GM23248 (cell line): ENCODE measurements around the gene FGD5. TPM values are rescaled to one million over a fixed set of nuclear protein-coding genes. Genes with fewer than 3 reads are reported as not detected.

Source experiments
- DNase-seq: peaks from one replicate; pipeline ENCODE4 v3.0.0-alpha.2; 2015
- H2AFZ ChIP-seq: fragments of 200-600 bp; sonication (generic); 2 replicates; pipeline ENCODE4 v1.6.1; 2016; ENCODE audit warnings: antibody characterized with exemption
- H3F3A ChIP-seq: fragments of 200-600 bp; sonication (generic); 2 replicates; pipeline ENCODE4 v1.6.1; 2016; ENCODE audit warnings: mild to moderate bottlenecking, antibody characterized with exemption, mixed run types; ENCODE audit not compliant: insufficient read depth
- H3K27ac ChIP-seq: fragments of 200-600 bp; sonication (generic); 2 replicates; pipeline ENCODE4 v1.5.1; 2016; ENCODE audit warnings: mild to moderate bottlenecking
- H3K27me3 ChIP-seq: fragments of 200-600 bp; sonication (generic); replicated peaks from 2 replicates; pipeline ENCODE4 v1.6.1; 2016; ENCODE audit warnings: mild to moderate bottlenecking; ENCODE audit not compliant: insufficient read depth
- H3K36me3 ChIP-seq: fragments of 200-600 bp; sonication (generic); 2 replicates; pipeline ENCODE4 v1.6.1; 2016; ENCODE audit warnings: low read depth, mild to moderate bottlenecking
- H3K4me1 ChIP-seq: fragments of 200-600 bp; sonication (generic); 2 replicates; pipeline ENCODE4 v1.6.1; 2016; ENCODE audit warnings: mild to moderate bottlenecking; ENCODE audit not compliant: insufficient read depth
- H3K4me2 ChIP-seq: fragments of 200-600 bp; sonication (generic); one replicate; pipeline ENCODE4 v1.6.1; 2016; ENCODE audit warnings: mild to moderate bottlenecking; ENCODE audit not compliant: unreplicated experiment
- H3K4me3 ChIP-seq: fragments of 200-600 bp; sonication (generic); 2 replicates; pipeline ENCODE4 v1.5.1; 2016; ENCODE audit warnings: mild to moderate bottlenecking
- H3K79me2 ChIP-seq: fragments of 200-600 bp; sonication (generic); 2 replicates; pipeline ENCODE4 v1.6.1; 2016; ENCODE audit warnings: mild to moderate bottlenecking; ENCODE audit not compliant: insufficient read depth
- H3K9ac ChIP-seq: fragments of 200-600 bp; sonication (generic); 2 replicates; pipeline ENCODE4 v1.6.1; 2016; ENCODE audit warnings: mild to moderate bottlenecking
- H3K9me2 ChIP-seq: fragments of 200-600 bp; sonication (generic); 2 replicates; pipeline ENCODE4 v1.6.1; 2016; ENCODE audit warnings: mixed run types, mild to moderate bottlenecking, moderate library complexity; ENCODE audit not compliant: insufficient read depth
- H3K9me3 ChIP-seq: fragments of 200-600 bp; sonication (generic); one replicate; pipeline ENCODE4 v1.6.1; 2017; ENCODE audit warnings: low read depth
- H4K20me1 ChIP-seq: fragments of 200-600 bp; sonication (generic); 2 replicates; pipeline ENCODE4 v1.6.0; 2016; ENCODE audit not compliant: insufficient read depth
- EZH2 ChIP-seq: fragments of 200-600 bp; sonication (generic); IDR thresholded peaks from 2 replicates; pipeline ENCODE4 v1.6.1; 2018; ENCODE audit warnings: antibody characterized with exemption, mild to moderate bottlenecking; ENCODE audit not compliant: insufficient read depth, poor library complexity, severe bottlenecking
- EZH2phosphoT487 ChIP-seq: fragments of 200-600 bp; sonication (generic); IDR thresholded peaks from 2 replicates; pipeline ENCODE4 v1.6.1; 2018; ENCODE audit warnings: antibody characterized with exemption, moderate library complexity, mild to moderate bottlenecking, low read depth; ENCODE audit not compliant: insufficient read depth
- WGBS, 2 experiments: methylation state at CpG; one replicate each; pipeline ENCODE4 v1.1.6; 2015 to 2017; ENCODE audit warnings: low lambda C conversion rate in 2 of 2, low coverage in 1 of 2; ENCODE audit errors: missing lambda C conversion rate in 2 of 2; 5-methylcytosine and 5-hydroxymethylcytosine counted together
- in situ Hi-C: fragments of 300-500 bp; cut with MboI; formaldehyde crosslinking; loops from 2 replicates; pipeline ENCODE4 v1.15.0; 2020
- polyA plus RNA-seq: library from polyadenylated mRNA; unstranded; fragments of >200 nt; fragmentation: Nextera tagmentation; extraction: Ambion mirVana; gene quantifications from 2 replicates; pipeline ENCODE4 v1.2.1, GENCODE V29; 2016
- total RNA-seq: library from RNA; depleted of rRNA; stranded (reverse); fragments of >200 nt; shearing (Covaris generic); gene quantifications from 2 replicates; pipeline ENCODE4 v1.2.3, GENCODE V29; 2014

Gene FGD5
- total and polyA plus RNA-seq, 2 experiments from 2014 or later = not detected

- Histone ChIP-seq H3K79me2 (no peaks in the 10 kb centered on the region), H3K27ac (no peak overlapping the region), H3K27me3 (peaks cover 5% of the 10 kb centered on the region; the same call in 1 of the 2 replicates), H3K9me3 (no peaks in the 10 kb centered on the region), H3K4me1 (no peaks in the 10 kb centered on the region), H3K9me2 (no peaks in the 10 kb centered on the region), H2AFZ (no peak overlapping the region), H3K4me2 (no peak overlapping the region), H4K20me1 (no peaks in the 10 kb centered on the region), H3K9ac (no peak overlapping the region), H3K36me3 (no peaks in the 10 kb centered on the region), H3F3A (no peaks in the 10 kb centered on the region), H3K4me3 (no peak overlapping the region)
- WGBS, 2 experiments = 65 to 73% methylated on average over 12 of the region's 12 CpGs
- TF ChIP-seq EZH2 = no peak
- no peak for TF ChIP-seq EZH2phosphoT487
- no peak for DNase-seq
- in situ Hi-C loops = no loop called here
Observed at GRCh38 chr3:14803981-14804834, 14.6 kb upstream of the FGD5 start.

- H3K4me2 ChIP-seq = no peak overlapping the region
Observed at GRCh38 chr3:14804835-14805780, 13.7 kb upstream of the FGD5 start.

GRCh38 chr3:14805961-14806537, 12.7 kb upstream of the FGD5 start:
- H3F3A ChIP-seq = no peaks in the 10 kb centered on the region

More at GRCh38 chr3:14804835-14805780, 13.7 kb upstream of the FGD5 start:
- no peak overlapping the region for H2AFZ ChIP-seq
- H3K79me2 ChIP-seq = no peaks in the 10 kb centered on the region
- no peaks in the 10 kb centered on the region for H4K20me1 ChIP-seq
- WGBS, 2 experiments = 58 to 61% methylated on average over 7 of the region's 7 CpGs
- H3K36me3 ChIP-seq = no peaks in the 10 kb centered on the region
- no peaks in the 10 kb centered on the region for H3K9me3 ChIP-seq
- no peak overlapping the region for H3K4me3 ChIP-seq
- no peaks in the 10 kb centered on the region for H3F3A ChIP-seq
- in situ Hi-C loops = no loop called here
- TF ChIP-seq EZH2phosphoT487 = no peak
- no peak for TF ChIP-seq EZH2
- H3K4me1 ChIP-seq = no peaks in the 10 kb centered on the region
- H3K27ac ChIP-seq = no peak overlapping the region
- DNase-seq = no peak
- no peak overlapping the region for H3K9ac ChIP-seq
- peaks cover 14% of the 10 kb centered on the region; the same call in 1 of the 2 replicates for H3K27me3 ChIP-seq
- no peaks in the 10 kb centered on the region for H3K9me2 ChIP-seq

More at GRCh38 chr3:14805961-14806537, 12.7 kb upstream of the FGD5 start:
- Histone ChIP-seq H3K9ac (no peak overlapping the region), H3K79me2 (no peaks in the 10 kb centered on the region), H3K4me3 (no peak overlapping the region), H3K4me2 (no peak overlapping the region), H3K9me2 (no peaks in the 10 kb centered on the region), H3K27me3 (peaks cover 14% of the 10 kb centered on the region), H3K36me3 (no peaks in the 10 kb centered on the region), H2AFZ (no peak overlapping the region), H4K20me1 (no peaks in the 10 kb centered on the region), H3K4me1 (no peaks in the 10 kb centered on the region), H3K27ac (no peak overlapping the region), H3K9me3 (no peaks in the 10 kb centered on the region)
- in situ Hi-C loops = no loop called here
- DNase-seq = no peak
- TF ChIP-seq EZH2phosphoT487 = no peak
- no peak for TF ChIP-seq EZH2
- 78 to 80% methylated on average over 4 of the region's 4 CpGs for WGBS, 2 experiments
